ENCODE results near the gene SLC22A15. TPM values are rescaled to one million over a fixed set of nuclear protein-coding genes. Genes with fewer than 3 reads are reported as not detected.
"Not testable (repeated sequence)": the region's sequence is repeated elsewhere in the genome, so short reads cannot be mapped to it uniquely, and the experiment has no call there.

Gene SLC22A15
- total and polyA plus RNA-seq, 2 experiments from 2014 or later = 6.3 to 15.0 TPM

- Histone ChIP-seq H3K9me2 (ENCODE audit: insufficient read depth) (no peaks in the 10 kb centered on the region), H3K4me3 (no peak overlapping the region), H3F3A (ENCODE audit: insufficient read depth) (no peaks in the 10 kb centered on the region), H3K79me2 (ENCODE audit: insufficient read depth) (no peaks in the 10 kb centered on the region), H3K27me3 (replicated peaks; ENCODE audit: insufficient read depth) (no peaks in the 10 kb centered on the region), H3K4me1 (ENCODE audit: insufficient read depth) (no peaks in the 10 kb centered on the region), H3K4me2 (ENCODE audit: unreplicated experiment) (no peak overlapping the region), H3K9ac (no peak overlapping the region), H3K27ac (no peak overlapping the region), H2AFZ (no peak overlapping the region), H3K36me3 (ENCODE audit: low read depth) (peaks cover 89% of the 10 kb centered on the region), H4K20me1 (ENCODE audit: insufficient read depth) (no peaks in the 10 kb centered on the region), H3K9me3 (ENCODE audit: low read depth) (no peaks in the 10 kb centered on the region)
- WGBS, 2 experiments (ENCODE audit: low coverage in 1 of 2, low lambda C conversion rate in 2 of 2, missing lambda C conversion rate in 2 of 2) = 94 to 95% methylated on average over 4 of the region's 4 CpGs
- in situ Hi-C loops (cut with MboI) = no loop called here
- DNase-seq = no peak
- TF ChIP-seq EZH2 (IDR thresholded peaks at IDR 0.05; ENCODE audit: insufficient read depth, poor library complexity, severe bottlenecking) = no peak
- TF ChIP-seq EZH2phosphoT487 (IDR thresholded peaks at IDR 0.05; ENCODE audit: insufficient read depth, low read depth) = no peak
These were observed 59.9 kb downstream of the SLC22A15 start for GRCh38 chr1:116036255-116036654.

- no peaks in the 10 kb centered on the region for H3K9me3 ChIP-seq (ENCODE audit: low read depth)
- no peak overlapping the region for H2AFZ ChIP-seq
- H3K27ac ChIP-seq = no peak overlapping the region
- H3K4me1 ChIP-seq (ENCODE audit: insufficient read depth) = no peaks in the 10 kb centered on the region
- no peaks in the 10 kb centered on the region for H3F3A ChIP-seq (ENCODE audit: insufficient read depth)
- no peak overlapping the region for H3K4me3 ChIP-seq
- in situ Hi-C loops (cut with MboI) = no loop called here
- 48 to 97% methylated on average over 1 to 2 of the region's 2 CpGs for WGBS, 2 experiments (ENCODE audit: low coverage in 1 of 2, low lambda C conversion rate in 2 of 2, missing lambda C conversion rate in 2 of 2)
- no peaks in the 10 kb centered on the region for H3K79me2 ChIP-seq (ENCODE audit: insufficient read depth)
- H3K9me2 ChIP-seq (ENCODE audit: insufficient read depth) = no peaks in the 10 kb centered on the region
- no peak for DNase-seq
- peaks cover 92% of the 10 kb centered on the region for H3K36me3 ChIP-seq (ENCODE audit: low read depth)
- H4K20me1 ChIP-seq (ENCODE audit: insufficient read depth) = no peaks in the 10 kb centered on the region
- no peak overlapping the region for H3K9ac ChIP-seq
- H3K4me2 ChIP-seq (ENCODE audit: unreplicated experiment) = no peak overlapping the region
- TF ChIP-seq EZH2 (IDR thresholded peaks at IDR 0.05; ENCODE audit: insufficient read depth, poor library complexity, severe bottlenecking) = no peak
- no peak for TF ChIP-seq EZH2phosphoT487 (IDR thresholded peaks at IDR 0.05; ENCODE audit: insufficient read depth, low read depth)
- H3K27me3 ChIP-seq (replicated peaks; ENCODE audit: insufficient read depth) = no peaks in the 10 kb centered on the region
These were observed 62.4 kb downstream of the SLC22A15 start for GRCh38 chr1:116038679-116039078.

- 99% methylated on average over 4 of the region's 4 CpGs for WGBS, 2 experiments (ENCODE audit: low coverage in 1 of 2, low lambda C conversion rate in 2 of 2, missing lambda C conversion rate in 2 of 2)
- in situ Hi-C loops (cut with MboI) = no loop called here
These were observed 67.8 kb downstream of the SLC22A15 start for GRCh38 chr1:116044071-116044470.

GRCh38 chr1:116046933-116047332, 70.6 kb downstream of the SLC22A15 start:
- 87 to 93% methylated on average over 7 to 8 of the region's 8 CpGs for WGBS, 2 experiments (ENCODE audit: low coverage in 1 of 2, low lambda C conversion rate in 2 of 2, missing lambda C conversion rate in 2 of 2)
- H4K20me1 ChIP-seq (ENCODE audit: insufficient read depth); in situ Hi-C loops (cut with MboI): not testable (repeated sequence)

More at GRCh38 chr1:116044071-116044470, 67.8 kb downstream of the SLC22A15 start:
- no peaks in the 10 kb centered on the region for H4K20me1 ChIP-seq (ENCODE audit: insufficient read depth)
- no peaks in the 10 kb centered on the region for H3K79me2 ChIP-seq (ENCODE audit: insufficient read depth)
- H3K4me1 ChIP-seq (ENCODE audit: insufficient read depth) = no peaks in the 10 kb centered on the region
- H3K4me2 ChIP-seq (ENCODE audit: unreplicated experiment) = no peak overlapping the region
- H3K9ac ChIP-seq = no peak overlapping the region
- no peak for DNase-seq
- no peak for TF ChIP-seq EZH2phosphoT487 (IDR thresholded peaks at IDR 0.05; ENCODE audit: insufficient read depth, low read depth)
- no peak for TF ChIP-seq EZH2 (IDR thresholded peaks at IDR 0.05; ENCODE audit: insufficient read depth, poor library complexity, severe bottlenecking)
- H3K27me3 ChIP-seq (replicated peaks; ENCODE audit: insufficient read depth) = no peaks in the 10 kb centered on the region
- no peaks in the 10 kb centered on the region for H3K9me3 ChIP-seq (ENCODE audit: low read depth)
- no peaks in the 10 kb centered on the region for H3F3A ChIP-seq (ENCODE audit: insufficient read depth)
- no peak overlapping the region for H2AFZ ChIP-seq
- H3K9me2 ChIP-seq (ENCODE audit: insufficient read depth) = no peaks in the 10 kb centered on the region
- no peak overlapping the region for H3K27ac ChIP-seq
- H3K4me3 ChIP-seq = no peak overlapping the region
- H3K36me3 ChIP-seq (ENCODE audit: low read depth) = peaks cover 58% of the 10 kb centered on the region

GRCh38 chr1:116051896-116052295, 75.6 kb downstream of the SLC22A15 start:
- H3K27me3 ChIP-seq (replicated peaks; ENCODE audit: insufficient read depth); H3K4me1 ChIP-seq (ENCODE audit: insufficient read depth); H3K79me2 ChIP-seq (ENCODE audit: insufficient read depth); H3F3A ChIP-seq (ENCODE audit: insufficient read depth); H3K9me2 ChIP-seq (ENCODE audit: insufficient read depth); H3K9ac ChIP-seq; DNase-seq; H2AFZ ChIP-seq; H3K4me2 ChIP-seq (ENCODE audit: unreplicated experiment); H3K4me3 ChIP-seq; H3K9me3 ChIP-seq (ENCODE audit: low read depth); in situ Hi-C loops (cut with MboI); H3K27ac ChIP-seq; H4K20me1 ChIP-seq (ENCODE audit: insufficient read depth): not testable (repeated sequence)
- 95 to 100% methylated on average over 8 to 16 of the region's 16 CpGs for WGBS, 2 experiments (ENCODE audit: low coverage in 1 of 2, low lambda C conversion rate in 2 of 2, missing lambda C conversion rate in 2 of 2)
- H3K36me3 ChIP-seq (ENCODE audit: low read depth) = peaks cover 10% of the 10 kb centered on the region; the same call in 1 of the 2 replicates

More at GRCh38 chr1:116046933-116047332, 70.6 kb downstream of the SLC22A15 start:
- H3K4me2 ChIP-seq (ENCODE audit: unreplicated experiment); H3K4me1 ChIP-seq (ENCODE audit: insufficient read depth); DNase-seq; H3F3A ChIP-seq (ENCODE audit: insufficient read depth); H2AFZ ChIP-seq; H3K9me2 ChIP-seq (ENCODE audit: insufficient read depth); H3K79me2 ChIP-seq (ENCODE audit: insufficient read depth); H3K4me3 ChIP-seq; H3K27ac ChIP-seq; H3K9ac ChIP-seq; H3K27me3 ChIP-seq (replicated peaks; ENCODE audit: insufficient read depth); H3K9me3 ChIP-seq (ENCODE audit: low read depth): not testable (repeated sequence)
- peaks cover 44% of the 10 kb centered on the region for H3K36me3 ChIP-seq (ENCODE audit: low read depth)

Measured in GM23248 (cell line).